Activated CD4-positive, alpha-beta T cell treated with anti-CD3 and anti-CD28 coated beads, Interleukin-2, amount 10 ng/mL, durations not matched to agents 7 days and 5 days (primary cell): ENCODE results near the gene AKR1C3. TPM values are rescaled to one million over a fixed set of nuclear protein-coding genes. Genes with fewer than 3 reads are reported as not detected.
"Not testable (repeated sequence)": the region's sequence is repeated elsewhere in the genome, so short reads cannot be mapped to it uniquely, and the experiment has no call there.

Source experiments
- CTCF ChIA-PET: fragments of 350-600 bp; sonication (Branson Sonifier 250); formaldehyde crosslinking; loops from one replicate; lab custom pipeline; 2021; ENCODE audit warnings: antibody characterized with exemption; lab: Charles Lee
- POLR2A ChIA-PET: fragments of 350-600 bp; sonication (Branson Sonifier 250); formaldehyde crosslinking; loops from one replicate; lab custom pipeline; 2021; ENCODE audit warnings: antibody characterized with exemption; lab: Charles Lee
- DNase-seq: peaks from one replicate; pipeline ENCODE4 v3.0.0-alpha.2; 2020
- H3K27ac Mint-ChIP-seq: one replicate; pipeline ENCODE4 v1.8.0; 2021; ENCODE audit warnings: mild to moderate bottlenecking, moderate library complexity, mixed read lengths
- H3K27me3 Mint-ChIP-seq: one replicate; pipeline ENCODE4 v1.8.0; 2021; ENCODE audit warnings: mixed read lengths
- H3K36me3 Mint-ChIP-seq: one replicate; pipeline ENCODE4 v1.8.0; 2021; ENCODE audit warnings: low read depth, mixed read lengths
- H3K4me1 Mint-ChIP-seq: one replicate; pipeline ENCODE4 v1.8.0; 2021; ENCODE audit warnings: mixed read lengths
- H3K4me3 Mint-ChIP-seq: one replicate; pipeline ENCODE4 v1.8.0; 2021; ENCODE audit warnings: mild to moderate bottlenecking, moderate library complexity, mixed read lengths
- H3K9me3 Mint-ChIP-seq: one replicate; pipeline ENCODE4 v1.8.0; 2021; ENCODE audit warnings: mixed read lengths
- total RNA-seq, 2 experiments: library from RNA; stranded (reverse); gene quantifications; one replicate each; pipeline ENCODE4 v1.2.3, GENCODE V29; 2021

AKR1C3 gene
- 1 to 10 TPM; 5.9 to 6.1 TPM for total RNA-seq

- no peak for DNase-seq
- H3K36me3 Mint-ChIP-seq, result no peaks in the 10 kb centered on the region
- POLR2A ChIA-PET, result no interaction called here
- peaks cover 19% of the 10 kb centered on the region for H3K27me3 Mint-ChIP-seq
- H3K4me1 Mint-ChIP-seq, result peaks cover 10% of the 10 kb centered on the region
- CTCF ChIA-PET, result interaction anchor here (0.6 to 1.6 kb wide), 4 partner anchors 245 to 340 kb away, joined by 3 to 7 read pairs (median 5); no protein-coding TSS in a partner anchor
- peak within 1 kb of the TSS; percentile 68 for H3K4me3 Mint-ChIP-seq
- peak within 1 kb of the TSS; percentile 57 for H3K27ac Mint-ChIP-seq
- no peaks in the 10 kb centered on the region for H3K9me3 Mint-ChIP-seq
Observed at GRCh38 chr10:5094265-5095205, at the start of gene AKR1C3. Gene AKR1C3, plus strand, starts transcription at chr10:5094414. Its CDS starts 31 bp downstream, at chr10:5094445.

- ChIA-PET POLR2A (no interaction called here), CTCF (no interaction called here)
- no peaks in the 10 kb centered on the region for H3K9me3 Mint-ChIP-seq
- H3K36me3 Mint-ChIP-seq, result no peaks in the 10 kb centered on the region
- DNase-seq, result no peak
- H3K27ac Mint-ChIP-seq, result no peak overlapping the region
- no peak overlapping the region for H3K4me3 Mint-ChIP-seq
- H3K4me1 Mint-ChIP-seq, result peaks cover 5% of the 10 kb centered on the region
- H3K27me3 Mint-ChIP-seq, result no peaks in the 10 kb centered on the region
Observed at GRCh38 chr10:5045095-5045494, 49.1 kb upstream of the AKR1C3 start.

GRCh38 chr10:5046410-5046809, 47.8 kb upstream of the AKR1C3 start:
- no peak overlapping the region for H3K27ac Mint-ChIP-seq
- H3K36me3 Mint-ChIP-seq, result no peaks in the 10 kb centered on the region
- no peaks in the 10 kb centered on the region for H3K9me3 Mint-ChIP-seq
- CTCF ChIA-PET, result no interaction called here
- POLR2A ChIA-PET, result no interaction called here
- no peaks in the 10 kb centered on the region for H3K27me3 Mint-ChIP-seq
- no peak overlapping the region for H3K4me3 Mint-ChIP-seq
- peaks cover under 1% of the 10 kb centered on the region for H3K4me1 Mint-ChIP-seq
- DNase-seq, result no peak

- CTCF ChIA-PET, DNase-seq, H3K4me1 Mint-ChIP-seq, H3K36me3 Mint-ChIP-seq, H3K27me3 Mint-ChIP-seq, H3K4me3 Mint-ChIP-seq, POLR2A ChIA-PET, H3K27ac Mint-ChIP-seq, H3K9me3 Mint-ChIP-seq: not testable (repeated sequence)
Observed at GRCh38 chr10:5047055-5047454, 47.2 kb upstream of the AKR1C3 start.

- no peaks in the 10 kb centered on the region for H3K27me3 Mint-ChIP-seq
Observed at GRCh38 chr10:5047912-5048628, 46.1 kb upstream of the AKR1C3 start.

GRCh38 chr10:5052951-5053500, 41.2 kb upstream of the AKR1C3 start:
- POLR2A ChIA-PET, H3K9me3 Mint-ChIP-seq, H3K27ac Mint-ChIP-seq: not testable (repeated sequence)

More at GRCh38 chr10:5047912-5048628, 46.1 kb upstream of the AKR1C3 start:
- ChIA-PET CTCF (no interaction called here), POLR2A (no interaction called here)
- DNase-seq, result no peak
- H3K36me3 Mint-ChIP-seq, result no peaks in the 10 kb centered on the region
- H3K4me3 Mint-ChIP-seq, result no peak overlapping the region
- H3K27ac Mint-ChIP-seq, result no peak overlapping the region
- peaks cover 6% of the 10 kb centered on the region for H3K9me3 Mint-ChIP-seq
- H3K4me1 Mint-ChIP-seq, result no peaks in the 10 kb centered on the region

GRCh38 chr10:5054831-5055230, 39.4 kb upstream of the AKR1C3 start:
- DNase-seq, H3K27me3 Mint-ChIP-seq, H3K9me3 Mint-ChIP-seq, POLR2A ChIA-PET, H3K4me3 Mint-ChIP-seq, CTCF ChIA-PET, H3K27ac Mint-ChIP-seq, H3K36me3 Mint-ChIP-seq, H3K4me1 Mint-ChIP-seq: not testable (repeated sequence)

More at GRCh38 chr10:5052951-5053500, 41.2 kb upstream of the AKR1C3 start:
- CTCF ChIA-PET, result interaction anchor here (1.0 kb wide), 1 partner anchor 202 kb away, joined by 3 read pairs; no protein-coding TSS in a partner anchor
- H3K27me3 Mint-ChIP-seq, DNase-seq, H3K36me3 Mint-ChIP-seq, H3K4me1 Mint-ChIP-seq, H3K4me3 Mint-ChIP-seq: not testable (repeated sequence)

- H3K9me3 Mint-ChIP-seq, H3K27me3 Mint-ChIP-seq, POLR2A ChIA-PET, DNase-seq, H3K4me3 Mint-ChIP-seq, CTCF ChIA-PET, H3K36me3 Mint-ChIP-seq, H3K4me1 Mint-ChIP-seq, H3K27ac Mint-ChIP-seq: not testable (repeated sequence)
Observed at GRCh38 chr10:5059267-5059666, 34.9 kb upstream of the AKR1C3 start.

- H3K27me3 Mint-ChIP-seq, CTCF ChIA-PET, H3K4me3 Mint-ChIP-seq, H3K27ac Mint-ChIP-seq, POLR2A ChIA-PET, H3K4me1 Mint-ChIP-seq, DNase-seq, H3K9me3 Mint-ChIP-seq, H3K36me3 Mint-ChIP-seq: not testable (repeated sequence)
Observed at GRCh38 chr10:5060791-5061190, 33.4 kb upstream of the AKR1C3 start.

- Mint-ChIP-seq H3K4me3 (no peak overlapping the region), H3K27me3 (no peaks in the 10 kb centered on the region), H3K36me3 (no peaks in the 10 kb centered on the region), H3K4me1 (no peaks in the 10 kb centered on the region), H3K27ac (no peak overlapping the region), H3K9me3 (peaks cover 2% of the 10 kb centered on the region)
- ChIA-PET POLR2A (no interaction called here), CTCF (no interaction called here)
- DNase-seq, result no peak
Observed at GRCh38 chr10:5064656-5065055, 29.6 kb upstream of the AKR1C3 start.

GRCh38 chr10:5068274-5068984, 25.8 kb upstream of the AKR1C3 start:
- DNase-seq, result no peak
- ChIA-PET POLR2A (no interaction called here), CTCF (no interaction called here)
- Mint-ChIP-seq H3K27me3 (no peaks in the 10 kb centered on the region), H3K4me1 (no peaks in the 10 kb centered on the region), H3K36me3 (no peaks in the 10 kb centered on the region), H3K27ac (no peak overlapping the region), H3K4me3 (no peak overlapping the region), H3K9me3 (peaks cover 11% of the 10 kb centered on the region)

- Mint-ChIP-seq H3K27ac (no peak overlapping the region), H3K27me3 (no peaks in the 10 kb centered on the region), H3K4me3 (no peak overlapping the region), H3K36me3 (no peaks in the 10 kb centered on the region), H3K4me1 (no peaks in the 10 kb centered on the region), H3K9me3 (peaks cover 11% of the 10 kb centered on the region)
- ChIA-PET POLR2A (no interaction called here), CTCF (no interaction called here)
- DNase-seq, result no peak
Observed at GRCh38 chr10:5070648-5071410, 23.4 kb upstream of the AKR1C3 start.
